Liver (tissue), 9 donors: ENCODE results near the gene CAPN15. TPM values are rescaled to one million over a fixed set of nuclear protein-coding genes. Genes with fewer than 3 reads are reported as not detected.

Experiments
- DNase-seq: peaks from one replicate; pipeline ENCODE4 v3.0.0-alpha.2; 2017; ENCODE audit warnings: low spot score
- H3K27ac ChIP-seq, 2 donors: one replicate each; pipeline ENCODE4 v1.7.0; 2013; ENCODE audit warnings: inconsistent platforms in 2 of 2, low read length in 2 of 2, control low read depth in 1 of 2, low read depth in 1 of 2, mild to moderate bottlenecking in 1 of 2
- H3K27me3 ChIP-seq, 4 donors: one replicate each; pipeline versions ENCODE4 v1.6.1 to v1.7.0; 2013; ENCODE audit warnings: low read length in 3 of 4, inconsistent platforms in 1 of 4, mild to moderate bottlenecking in 1 of 4, moderate library complexity in 1 of 4; ENCODE audit not compliant: control insufficient read depth in 4 of 4, insufficient read depth in 4 of 4
- H3K36me3 ChIP-seq, 4 donors: one replicate each; pipeline versions ENCODE4 v1.6.1 to v1.7.0; 2013; ENCODE audit warnings: low read length in 3 of 4, mild to moderate bottlenecking in 3 of 4, low read depth in 1 of 4, moderate library complexity in 1 of 4; ENCODE audit not compliant: control insufficient read depth in 4 of 4, insufficient read depth in 3 of 4
- H3K4me1 ChIP-seq, 4 donors: one replicate each; pipeline versions ENCODE4 v1.6.1 to v1.7.0; 2013; ENCODE audit warnings: low read length in 3 of 4, mild to moderate bottlenecking in 3 of 4, moderate library complexity in 1 of 4; ENCODE audit not compliant: control insufficient read depth in 4 of 4, insufficient read depth in 4 of 4
- H3K4me3 ChIP-seq, 3 donors: one replicate each; pipeline versions ENCODE4 v1.6.1 to v1.7.0; 2013; ENCODE audit warnings: low read length in 3 of 3, control low read depth in 1 of 3, low read depth in 1 of 3, mild to moderate bottlenecking in 1 of 3
- H3K9ac ChIP-seq, 2 donors: one replicate each; pipeline ENCODE4 v1.7.0; 2013; ENCODE audit warnings: low read length in 2 of 2, mild to moderate bottlenecking in 2 of 2, moderate library complexity in 2 of 2, control low read depth in 1 of 2, low read depth in 1 of 2
- H3K9me3 ChIP-seq, 4 donors: one replicate each; pipeline versions ENCODE4 v1.6.1 to v1.7.0; 2013; ENCODE audit warnings: low read length in 3 of 4; ENCODE audit not compliant: control insufficient read depth in 4 of 4
- EGR1 ChIP-seq, 2 donors: IDR thresholded peaks; 2 replicates each; pipeline ENCODE4 v1.6.1; 2016 to 2018; ENCODE audit warnings: antibody characterized with exemption in 2 of 2, low read depth in 2 of 2
- FOXA1 ChIP-seq: IDR thresholded peaks from 2 replicates; pipeline ENCODE4 v1.6.1; 2016; ENCODE audit warnings: antibody characterized with exemption
- FOXA2 ChIP-seq: IDR thresholded peaks from 2 replicates; pipeline ENCODE4 v1.6.1; 2016; ENCODE audit warnings: antibody characterized with exemption
- GABPA ChIP-seq, 2 donors: IDR thresholded peaks in 1 of 2; conservative IDR thresholded peaks in 1 of 2; 2 replicates each; pipeline ENCODE4 v1.6.1; 2016; ENCODE audit warnings: antibody characterized with exemption in 2 of 2, mild to moderate bottlenecking in 1 of 2, moderate library complexity in 1 of 2
- HNF4A ChIP-seq, 2 donors: conservative IDR thresholded peaks; 2 replicates each; pipeline ENCODE4 v1.6.1; 2016; ENCODE audit warnings: antibody characterized with exemption in 2 of 2, mild to moderate bottlenecking in 2 of 2
- HNF4G ChIP-seq: IDR thresholded peaks from 2 replicates; pipeline ENCODE4 v1.6.1; 2016; ENCODE audit warnings: antibody characterized with exemption
- JUND ChIP-seq, 2 donors: IDR thresholded peaks; 2 replicates each; pipeline ENCODE4 v1.6.1; 2016; ENCODE audit warnings: antibody characterized with exemption in 2 of 2
- NR2F2 ChIP-seq: IDR thresholded peaks from 2 replicates; pipeline ENCODE4 v1.6.1; 2016; ENCODE audit warnings: antibody characterized with exemption
- RAD21 ChIP-seq, 2 donors: IDR thresholded peaks; 2 replicates each; pipeline ENCODE4 v1.6.1; 2016; ENCODE audit warnings: antibody characterized with exemption in 2 of 2, mild to moderate bottlenecking in 2 of 2
- RXRA ChIP-seq, 2 donors: IDR thresholded peaks; 2 replicates each; pipeline ENCODE4 v1.6.1; 2017 to 2018; ENCODE audit warnings: antibody characterized with exemption in 2 of 2, mild to moderate bottlenecking in 1 of 2
- SP1 ChIP-seq: IDR thresholded peaks from 2 replicates; pipeline ENCODE4 v1.6.1; 2018; ENCODE audit warnings: antibody characterized with exemption, mild to moderate bottlenecking
- TAF1 ChIP-seq: conservative IDR thresholded peaks from 2 replicates; pipeline ENCODE4 v1.6.1; 2016; ENCODE audit warnings: antibody characterized with exemption, mild to moderate bottlenecking
- YY1 ChIP-seq: IDR thresholded peaks from 2 replicates; pipeline ENCODE4 v1.6.1; 2016; ENCODE audit warnings: antibody characterized with exemption, mild to moderate bottlenecking
- WGBS: extraction: QIAGEN DNeasy Blood & Tissue Kit; methylation state at CpG from one replicate; pipeline ENCODE4 v1.1.7; 2013; 5-methylcytosine and 5-hydroxymethylcytosine counted together
- polyA plus RNA-seq, 2 donors: library from polyadenylated mRNA; stranded (reverse) in 1 of 2; unstranded in 1 of 2; fragments of 200-250 nt in 1 of 2; fragments of >200 nt in 1 of 2; fragmentation: Nextera tagmentation in 1 of 2; extraction: Ambion mirVana in 1 of 2; gene quantifications; one replicate each; pipeline versions ENCODE4 v1.2.1 to v1.2.3, GENCODE V29; 2013 to 2015
- total RNA-seq, 2 donors: library from RNA; depleted of rRNA; stranded (reverse); fragments of >200 nt; gene quantifications; one replicate each; pipeline ENCODE4 v1.2.3, GENCODE V29; 2014
- TF ChIP-seq, protein P1 (sequence below): IDR thresholded peaks from 2 replicates; pipeline ENCODE4 v1.6.1; 2016; ENCODE audit warnings: antibody characterized with exemption
- TF ChIP-seq, protein P2 (sequence below): fragments of 150-350 bp; IDR thresholded peaks from 2 replicates; pipeline ENCODE4 v1.5.1; 2017; ENCODE audit warnings: improper control_type of control experiment, low read depth, low read length; ENCODE audit not compliant: missing input control
- TF ChIP-seq, protein P3 (sequence below): IDR thresholded peaks from 2 replicates; pipeline ENCODE4 v1.6.1; 2016; ENCODE audit warnings: antibody characterized with exemption
- donor health status: healthy.
- donor health status: healthy.
- donor health status: healthy.
- donor health status: healthy.
- donor health status: healthy.

CAPN15 gene
- total and polyA plus RNA-seq, 4 donors: 5.9 to 37.2 (median 21.6) TPM

DNA sequence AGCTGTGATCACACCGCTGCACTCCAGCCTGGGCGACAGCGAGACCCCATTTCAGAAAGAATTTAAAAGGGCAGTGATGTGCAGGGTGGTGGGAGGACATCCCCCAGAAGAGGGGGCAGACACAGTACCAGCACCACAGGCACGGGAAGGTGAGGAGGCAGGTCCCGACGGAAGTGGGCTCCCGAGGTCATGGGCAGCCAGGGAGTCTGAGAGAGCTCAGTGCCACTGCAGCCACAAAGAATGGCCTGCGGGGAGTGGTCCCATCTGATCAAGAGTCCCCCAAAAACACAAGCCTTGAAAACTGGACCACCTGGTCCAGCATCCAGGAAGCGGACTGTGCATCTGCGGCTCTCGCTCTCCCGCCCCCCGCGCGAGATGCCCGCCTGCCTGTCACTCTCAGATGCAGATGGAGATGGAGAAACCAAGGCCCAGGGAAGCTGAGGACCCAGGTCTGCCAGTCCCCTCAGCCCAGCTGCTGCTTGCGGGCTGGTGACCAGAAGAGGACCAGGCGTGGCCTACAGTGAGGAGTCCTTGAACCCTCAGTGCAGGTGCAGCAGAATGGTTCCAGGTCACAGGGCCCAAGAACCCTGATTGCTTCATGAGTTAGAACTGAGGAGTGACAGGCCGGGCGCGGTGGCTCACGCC lies 4.3 kb upstream of the CAPN15 start:
- H3K9ac ChIP-seq: no peak overlapping the region
- H3K36me3 ChIP-seq: peaks cover 8 to 22% (median 12%) of the 10 kb centered on the region in 4 donors
- no peaks in the 10 kb centered on the region for H3K9me3 ChIP-seq
- H3K27me3 ChIP-seq: no peaks in the 10 kb centered on the region
- no peak overlapping the region for H3K4me3 ChIP-seq
- DNase-seq: no peak
- H3K27ac ChIP-seq: no peak overlapping the region
- WGBS: 91% methylated on average over 22 of the region's 22 CpGs
- H3K4me1 ChIP-seq: peaks cover 5 to 19% (median 12%) of the 10 kb centered on the region in 4 donors
- TF ChIP-seq RXRA (IDR thresholded peaks at IDR 0.05) (peak in 1 of 2 donors; percentile 6), FOXA1 (no peak)
- TF ChIP-seq, protein P1, sequence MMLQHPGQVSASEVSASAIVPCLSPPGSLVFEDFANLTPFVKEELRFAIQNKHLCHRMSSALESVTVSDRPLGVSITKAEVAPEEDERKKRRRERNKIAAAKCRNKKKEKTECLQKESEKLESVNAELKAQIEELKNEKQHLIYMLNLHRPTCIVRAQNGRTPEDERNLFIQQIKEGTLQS: no peak

DNA sequence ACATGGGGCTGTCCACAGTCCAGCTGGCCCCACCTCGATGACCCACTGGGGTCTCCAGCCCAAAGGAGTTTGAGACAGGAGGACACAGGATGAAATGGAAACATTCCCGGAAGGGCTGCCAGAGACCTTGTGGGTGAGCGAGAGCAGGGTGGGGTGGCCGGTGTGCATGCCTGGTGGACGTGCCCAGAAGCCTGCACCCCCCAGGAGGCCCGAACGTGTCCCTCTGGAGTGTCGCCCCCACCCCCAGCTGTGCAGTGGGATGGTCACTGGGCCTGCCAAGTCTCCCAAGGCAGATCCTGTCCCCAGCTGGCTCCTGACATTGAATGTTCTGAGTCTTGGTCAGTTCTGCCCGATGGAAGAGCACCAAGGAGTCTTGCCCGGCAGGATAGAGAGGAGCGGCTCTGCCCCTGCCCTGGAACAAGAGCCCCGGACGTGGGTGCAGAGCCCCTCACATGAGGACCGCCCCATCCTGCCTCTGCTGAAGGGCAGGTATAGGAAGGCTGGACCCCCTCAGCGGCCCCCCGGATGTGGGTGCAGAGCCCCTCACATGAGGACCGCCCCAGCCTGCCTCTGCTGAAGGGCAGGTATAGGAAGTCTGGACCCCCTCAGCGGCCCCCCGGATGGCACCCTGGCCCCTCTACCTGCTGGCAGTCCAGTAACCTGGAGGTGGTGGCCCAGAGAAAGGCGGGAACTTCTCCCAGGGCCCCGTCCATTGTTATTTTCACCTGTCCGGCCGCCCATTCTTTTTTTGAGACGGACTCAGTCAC lies 3.1 kb upstream of the CAPN15 start:
- WGBS: 81% methylated on average over 24 of the region's 24 CpGs
- Histone ChIP-seq H3K36me3 (peaks cover 5 to 15% (median 7%) of the 10 kb centered on the region in 4 donors), H3K27ac (no peak overlapping the region), H3K4me3 (no peak overlapping the region), H3K4me1 (peaks cover 9 to 28% (median 22%) of the 10 kb centered on the region in 4 donors), H3K9me3 (no peaks in the 10 kb centered on the region), H3K9ac (no peak overlapping the region), H3K27me3 (no peaks in the 10 kb centered on the region)
- no peak for DNase-seq
- TF ChIP-seq, protein P2, sequence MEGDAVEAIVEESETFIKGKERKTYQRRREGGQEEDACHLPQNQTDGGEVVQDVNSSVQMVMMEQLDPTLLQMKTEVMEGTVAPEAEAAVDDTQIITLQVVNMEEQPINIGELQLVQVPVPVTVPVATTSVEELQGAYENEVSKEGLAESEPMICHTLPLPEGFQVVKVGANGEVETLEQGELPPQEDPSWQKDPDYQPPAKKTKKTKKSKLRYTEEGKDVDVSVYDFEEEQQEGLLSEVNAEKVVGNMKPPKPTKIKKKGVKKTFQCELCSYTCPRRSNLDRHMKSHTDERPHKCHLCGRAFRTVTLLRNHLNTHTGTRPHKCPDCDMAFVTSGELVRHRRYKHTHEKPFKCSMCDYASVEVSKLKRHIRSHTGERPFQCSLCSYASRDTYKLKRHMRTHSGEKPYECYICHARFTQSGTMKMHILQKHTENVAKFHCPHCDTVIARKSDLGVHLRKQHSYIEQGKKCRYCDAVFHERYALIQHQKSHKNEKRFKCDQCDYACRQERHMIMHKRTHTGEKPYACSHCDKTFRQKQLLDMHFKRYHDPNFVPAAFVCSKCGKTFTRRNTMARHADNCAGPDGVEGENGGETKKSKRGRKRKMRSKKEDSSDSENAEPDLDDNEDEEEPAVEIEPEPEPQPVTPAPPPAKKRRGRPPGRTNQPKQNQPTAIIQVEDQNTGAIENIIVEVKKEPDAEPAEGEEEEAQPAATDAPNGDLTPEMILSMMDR: no peak
- TF ChIP-seq HNF4A (conservative IDR thresholded peaks at IDR 0.05): no peak
- TF ChIP-seq FOXA1: no peak
- TF ChIP-seq YY1: no peak
- TF ChIP-seq SP1: no peak
- TF ChIP-seq, protein P3, sequence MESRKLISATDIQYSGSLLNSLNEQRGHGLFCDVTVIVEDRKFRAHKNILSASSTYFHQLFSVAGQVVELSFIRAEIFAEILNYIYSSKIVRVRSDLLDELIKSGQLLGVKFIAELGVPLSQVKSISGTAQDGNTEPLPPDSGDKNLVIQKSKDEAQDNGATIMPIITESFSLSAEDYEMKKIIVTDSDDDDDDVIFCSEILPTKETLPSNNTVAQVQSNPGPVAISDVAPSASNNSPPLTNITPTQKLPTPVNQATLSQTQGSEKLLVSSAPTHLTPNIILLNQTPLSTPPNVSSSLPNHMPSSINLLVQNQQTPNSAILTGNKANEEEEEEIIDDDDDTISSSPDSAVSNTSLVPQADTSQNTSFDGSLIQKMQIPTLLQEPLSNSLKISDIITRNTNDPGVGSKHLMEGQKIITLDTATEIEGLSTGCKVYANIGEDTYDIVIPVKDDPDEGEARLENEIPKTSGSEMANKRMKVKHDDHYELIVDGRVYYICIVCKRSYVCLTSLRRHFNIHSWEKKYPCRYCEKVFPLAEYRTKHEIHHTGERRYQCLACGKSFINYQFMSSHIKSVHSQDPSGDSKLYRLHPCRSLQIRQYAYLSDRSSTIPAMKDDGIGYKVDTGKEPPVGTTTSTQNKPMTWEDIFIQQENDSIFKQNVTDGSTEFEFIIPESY: no peak
- no peak for TF ChIP-seq HNF4G
- no peak for TF ChIP-seq EGR1 (IDR thresholded peaks at IDR 0.05; ENCODE audit: low read depth in 2 of 2)
- no peak for TF ChIP-seq GABPA (IDR thresholded peaks at IDR 0.05 in 1 of 2, conservative IDR thresholded peaks at IDR 0.05 in 1 of 2)
- TF ChIP-seq TAF1: no peak
- no peak for TF ChIP-seq RXRA (IDR thresholded peaks at IDR 0.05)
- no peak for TF ChIP-seq RAD21 (IDR thresholded peaks at IDR 0.05)
- TF ChIP-seq, protein P1: no peak
- no peak for TF ChIP-seq JUND (IDR thresholded peaks at IDR 0.05)
- no peak for TF ChIP-seq NR2F2
- TF ChIP-seq FOXA2: no peak
